ENCODE data around the gene NPRL2.

NPRL2 gene

GRCh38 chr3:50320853-50321335 lies 29.7 kb downstream of the NPRL2 start:
- TF ChIP-seq CTCF (IDR thresholded peaks at IDR 0.05; ENCODE audit: extremely low read depth, missing control alignments), result no peak
- peak; percentile 90 for DNase-seq (ENCODE audit: low spot score)

DNA sequence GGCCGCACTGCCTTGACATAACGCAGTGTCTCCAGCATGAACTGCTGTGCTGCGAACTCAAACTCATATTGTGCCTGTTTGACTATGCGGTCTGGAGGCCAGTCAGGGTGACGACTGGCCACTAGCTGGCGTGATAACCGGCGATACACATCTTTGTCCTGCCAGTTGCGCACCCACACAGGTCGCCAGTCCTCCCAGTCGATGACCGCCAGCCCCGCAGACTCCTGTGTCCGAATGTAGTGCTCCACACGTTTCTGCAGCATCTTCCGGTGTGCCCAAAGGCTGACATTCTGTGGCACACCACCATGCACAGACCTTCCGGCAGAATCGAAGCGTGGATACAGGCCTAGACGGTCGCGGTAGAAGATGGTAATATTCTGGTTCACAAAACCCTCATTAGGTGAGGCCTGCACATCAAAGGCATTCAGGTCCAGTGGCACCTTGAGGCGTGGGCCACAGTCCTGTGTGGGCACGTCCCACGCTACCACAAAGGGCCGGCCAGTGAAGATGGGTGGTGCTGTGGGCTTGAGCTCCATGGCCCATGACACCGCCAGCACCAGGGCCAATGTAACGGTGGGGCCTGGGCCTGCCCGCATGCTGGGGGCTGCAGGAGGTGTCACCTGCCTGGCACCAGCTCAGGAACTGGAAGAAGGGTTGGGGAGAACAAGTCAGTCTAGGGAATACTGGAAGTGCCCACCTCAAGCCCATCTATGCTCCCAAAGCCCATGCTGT lies 30.5 kb downstream of the NPRL2 start:
- DNase-seq (ENCODE audit: low spot score), result no peak
- TF ChIP-seq CTCF (IDR thresholded peaks at IDR 0.05; ENCODE audit: extremely low read depth, missing control alignments), result no peak

- no peak for TF ChIP-seq CTCF (IDR thresholded peaks at IDR 0.05; ENCODE audit: extremely low read depth, missing control alignments)
- DNase-seq (ENCODE audit: low spot score), result no peak
These were observed 31.2 kb downstream of the NPRL2 start for GRCh38 chr3:50319181-50319893.

GRCh38 chr3:50318615-50319014 lies 32.0 kb downstream of the NPRL2 start:
- TF ChIP-seq CTCF (IDR thresholded peaks at IDR 0.05; ENCODE audit: extremely low read depth, missing control alignments), result no peak
- no peak for DNase-seq (ENCODE audit: low spot score)

GRCh38 chr3:50318163-50318562 lies 32.4 kb downstream of the NPRL2 start:
- DNase-seq (ENCODE audit: low spot score), result no peak
- TF ChIP-seq CTCF (IDR thresholded peaks at IDR 0.05; ENCODE audit: extremely low read depth, missing control alignments), result no peak

GRCh38 chr3:50317300-50317699 lies 33.3 kb downstream of the NPRL2 start:
- no peak for DNase-seq (ENCODE audit: low spot score)
- no peak for TF ChIP-seq CTCF (IDR thresholded peaks at IDR 0.05; ENCODE audit: extremely low read depth, missing control alignments)

DNA sequence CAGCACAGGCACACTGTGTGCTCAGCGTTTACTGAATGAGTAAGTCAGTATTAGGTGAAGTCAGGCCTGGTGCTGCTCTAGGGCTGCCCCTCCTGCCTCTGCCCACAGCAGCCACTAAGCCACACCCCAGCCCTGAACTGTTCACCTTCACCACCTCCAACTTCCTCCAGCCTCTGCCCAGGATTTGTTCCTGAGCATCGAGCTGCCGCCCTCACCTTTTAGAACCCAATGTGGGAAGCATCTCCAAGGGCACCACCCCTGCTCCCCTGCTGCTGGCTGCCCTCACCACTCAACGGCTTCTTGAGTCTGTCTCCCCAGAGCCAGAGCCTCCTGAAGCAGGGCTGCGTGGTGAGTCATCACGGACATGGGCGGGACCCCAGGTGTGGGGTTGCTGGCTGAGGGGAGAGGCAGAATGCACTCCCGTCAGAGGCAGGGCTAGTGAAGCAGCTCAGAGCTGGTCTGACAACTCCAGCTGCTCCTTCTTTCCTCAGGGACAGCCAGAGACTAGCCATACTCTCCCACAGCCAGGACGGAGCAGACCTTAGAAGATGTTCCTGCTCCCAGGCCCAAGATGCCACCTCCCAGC lies 33.8 kb downstream of the NPRL2 start:
- no peak for TF ChIP-seq CTCF (IDR thresholded peaks at IDR 0.05; ENCODE audit: extremely low read depth, missing control alignments)
- DNase-seq (ENCODE audit: low spot score), result no peak

All from GM20000 (cell line).